Neural progenitor cell (in vitro differentiated cells): Measurements from ENCODE around the gene NKG7. TPM values are rescaled to one million over a fixed set of nuclear protein-coding genes. Genes with fewer than 3 reads are reported as not detected.

Source experiments
- DNase-seq: peaks from one replicate; pipeline ENCODE4 v3.0.0-alpha.2; 2016; ENCODE audit warnings: low spot score
- H2AFZ ChIP-seq: fragments of 200-600 bp; sonication (generic); replicated peaks from 2 replicates; pipeline ENCODE4 v1.6.1; 2016; ENCODE audit warnings: antibody characterized with exemption
- H3F3A ChIP-seq: fragments of 200-600 bp; sonication (generic); 2 replicates; pipeline ENCODE4 v1.6.1; 2016; ENCODE audit warnings: antibody characterized with exemption, low read depth
- H3K27ac ChIP-seq: fragments of 200-600 bp; sonication (generic); 2 replicates; pipeline ENCODE4 v1.5.1; 2016; ENCODE audit warnings: mild to moderate bottlenecking
- H3K27me3 ChIP-seq: fragments of 200-600 bp; sonication (generic); 2 replicates; pipeline ENCODE4 v1.6.1; 2016; ENCODE audit warnings: mild to moderate bottlenecking, moderate library complexity
- H3K36me3 ChIP-seq: fragments of 200-600 bp; sonication (generic); 2 replicates; pipeline ENCODE4 v1.5.1; 2016
- H3K4me1 ChIP-seq: fragments of 200-600 bp; sonication (generic); 2 replicates; pipeline ENCODE4 v1.6.1; 2016; ENCODE audit warnings: mixed run types
- H3K4me2 ChIP-seq: fragments of 200-600 bp; sonication (generic); 2 replicates; pipeline ENCODE4 v1.6.1; 2016
- H3K4me3 ChIP-seq: fragments of 200-600 bp; sonication (generic); 2 replicates; pipeline ENCODE4 v1.5.1; 2016
- H3K79me2 ChIP-seq: fragments of 200-600 bp; sonication (generic); 2 replicates; pipeline ENCODE4 v1.6.1; 2016; ENCODE audit warnings: low read depth
- H3K9ac ChIP-seq: fragments of 200-600 bp; sonication (generic); 2 replicates; pipeline ENCODE4 v1.6.1; 2016
- H3K9me3 ChIP-seq: fragments of 200-600 bp; sonication (generic); 2 replicates; pipeline ENCODE4 v1.5.1; 2016; ENCODE audit warnings: low read depth
- H4K20me1 ChIP-seq: fragments of 200-600 bp; sonication (generic); 2 replicates; pipeline ENCODE4 v1.6.1; 2016; ENCODE audit warnings: low read depth
- H3K27ac Mint-ChIP-seq: 3 replicates; pipeline ENCODE4 v1.8.0; 2021; ENCODE audit warnings: mixed read lengths
- H3K27me3 Mint-ChIP-seq: 2 replicates; pipeline ENCODE4 v1.8.0; 2022; ENCODE audit warnings: low read depth, mild to moderate bottlenecking, inconsistent platforms, moderate library complexity, mixed read lengths; ENCODE audit not compliant: insufficient read depth
- H3K36me3 Mint-ChIP-seq: 3 replicates; pipeline ENCODE4 v1.8.0; 2021; ENCODE audit warnings: mixed read lengths
- H3K4me1 Mint-ChIP-seq: 3 replicates; pipeline ENCODE4 v1.8.0; 2021; ENCODE audit warnings: mixed read lengths
- H3K4me3 Mint-ChIP-seq: 3 replicates; pipeline ENCODE4 v1.8.0; 2021; ENCODE audit warnings: mild to moderate bottlenecking, moderate library complexity, mixed read lengths
- H3K9me3 Mint-ChIP-seq: 3 replicates; pipeline ENCODE4 v1.8.0; 2020; ENCODE audit warnings: mixed read lengths
- CTCF ChIP-seq: fragments of 200-600 bp; sonication (generic); IDR thresholded peaks from 2 replicates; pipeline ENCODE4 v1.5.1; 2017; ENCODE audit warnings: antibody characterized with exemption, mild to moderate bottlenecking
- EZH2 ChIP-seq: fragments of 200-600 bp; sonication (generic); IDR thresholded peaks from 2 replicates; pipeline ENCODE4 v1.6.1; 2017; ENCODE audit warnings: antibody characterized with exemption, mild to moderate bottlenecking, moderate library complexity
- EZH2phosphoT487 ChIP-seq: fragments of 200-600 bp; sonication (generic); IDR thresholded peaks from 2 replicates; pipeline ENCODE4 v1.6.1; 2017; ENCODE audit warnings: antibody characterized with exemption
- total RNA-seq: library from RNA; depleted of rRNA; stranded (reverse); fragments of >200 nt; gene quantifications from 2 replicates; pipeline ENCODE4 v1.2.3, GENCODE V29; 2015; ENCODE audit warnings: low replicate concordance

The NKG7 gene
- total RNA-seq, 1 donor from 2014 or later: not detected

- H3K27ac ChIP-seq: peak overlapping the region; percentile 2
- H3K9me3 ChIP-seq: no peaks in the 10 kb centered on the region
- H3K4me1 ChIP-seq: peaks cover 7% of the 10 kb centered on the region
- Mint-ChIP-seq H3K27me3 (peaks cover 9% of the 10 kb centered on the region), H3K36me3 (no peaks in the 10 kb centered on the region), H3K9me3 (no peaks in the 10 kb centered on the region), H3K27ac (peak overlapping the region; percentile 96), H3K4me1 (peaks cover 24% of the 10 kb centered on the region), H3K4me3 (peak overlapping the region; percentile 99)
- peak overlapping the region; percentile 93 for H3K4me2 ChIP-seq
- H3K9ac ChIP-seq: peak overlapping the region; percentile 69
- H4K20me1 ChIP-seq: no peaks in the 10 kb centered on the region
- DNase-seq: peak; percentile 99
- H3K4me3 ChIP-seq: peak overlapping the region; percentile 80
- H3F3A ChIP-seq: peaks cover 14% of the 10 kb centered on the region
- H3K36me3 ChIP-seq: no peaks in the 10 kb centered on the region
- TF ChIP-seq CTCF: no peak
- TF ChIP-seq EZH2: no peak
- no peak for TF ChIP-seq EZH2phosphoT487
- peak overlapping the region; percentile 35 for H2AFZ ChIP-seq
- H3K27me3 ChIP-seq: no peaks in the 10 kb centered on the region
- H3K79me2 ChIP-seq: no peaks in the 10 kb centered on the region
Observed at GRCh38 chr19:51366389-51367254, 5.8 kb downstream of the NKG7 start.

- Mint-ChIP-seq H3K27ac (peak within 1 kb of the TSS; percentile 96), H3K4me3 (peak within 1 kb of the TSS; percentile 99), H3K27me3 (peaks cover 9% of the 10 kb centered on the region), H3K9me3 (no peaks in the 10 kb centered on the region), H3K4me1 (peaks cover 24% of the 10 kb centered on the region), H3K36me3 (no peaks in the 10 kb centered on the region)
- no peak for TF ChIP-seq EZH2
- Histone ChIP-seq H4K20me1 (no peaks in the 10 kb centered on the region), H3F3A (peaks cover 14% of the 10 kb centered on the region), H2AFZ (peak within 1 kb of the TSS; percentile 47), H3K36me3 (no peaks in the 10 kb centered on the region), H3K4me2 (peak within 1 kb of the TSS; percentile 93), H3K27me3 (no peaks in the 10 kb centered on the region), H3K4me1 (peaks cover 7% of the 10 kb centered on the region), H3K9ac (peak within 1 kb of the TSS; percentile 69), H3K79me2 (no peaks in the 10 kb centered on the region), H3K4me3 (peak within 1 kb of the TSS; percentile 80), H3K27ac (peak within 1 kb of the TSS; percentile 2), H3K9me3 (no peaks in the 10 kb centered on the region)
- no peak for DNase-seq
Observed at GRCh38 chr19:51365965-51366388, 6.5 kb downstream of the NKG7 start, which contains the start of gene ETFB. Gene ETFB (minus strand): TSS chr19:51366388. CDS start chr19:51366326, 62 bp downstream.

DNA sequence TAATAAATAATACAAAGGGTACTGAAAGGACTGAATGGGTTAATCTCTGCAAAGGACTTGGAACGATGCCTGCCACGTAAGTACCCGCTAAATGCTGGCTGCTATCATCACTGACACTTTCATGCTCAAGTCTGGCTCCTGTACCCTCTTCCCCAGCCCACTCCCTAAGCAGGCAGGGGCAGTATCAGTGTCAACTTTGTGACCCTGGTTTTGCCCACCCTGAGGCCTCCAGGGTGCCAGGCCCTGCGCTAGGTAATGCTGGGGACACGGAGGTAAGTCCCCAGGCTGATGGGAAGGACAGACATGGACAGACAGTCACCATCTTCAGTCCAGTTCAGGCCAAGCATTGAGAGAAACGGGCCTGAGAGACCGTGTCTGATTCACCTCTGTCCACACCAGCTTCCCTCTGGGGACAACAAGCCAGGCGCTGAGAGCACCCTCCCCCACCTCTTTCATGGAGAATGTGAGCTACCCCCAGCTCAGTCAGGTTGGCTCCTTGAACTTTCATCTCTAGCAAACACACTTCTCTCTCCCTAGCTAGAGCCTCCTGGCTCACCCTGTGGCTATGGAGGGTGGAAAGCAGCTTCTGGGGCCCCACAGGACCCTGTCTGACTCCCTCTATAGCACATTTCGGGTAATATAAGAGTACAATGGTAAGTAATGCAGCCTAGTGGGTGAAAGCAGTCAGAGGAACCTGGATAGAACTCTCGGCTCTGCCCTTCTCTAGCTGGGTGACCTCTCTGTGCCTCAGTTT, 7.1 kb downstream of the NKG7 start:
- peak overlapping the region; percentile 80 for H3K4me3 ChIP-seq
- Mint-ChIP-seq H3K4me1 (peaks cover 24% of the 10 kb centered on the region), H3K27ac (peak overlapping the region; percentile 88)

More for the DNA sequence above, 7.1 kb downstream of the NKG7 start:
- H3K4me3 Mint-ChIP-seq: peak overlapping the region; percentile 99
- Histone ChIP-seq H3F3A (peaks cover 14% of the 10 kb centered on the region), H2AFZ (peak overlapping the region; percentile 47), H3K9me3 (no peaks in the 10 kb centered on the region), H3K4me1 (peaks cover 7% of the 10 kb centered on the region), H3K27me3 (no peaks in the 10 kb centered on the region), H3K27ac (no peak overlapping the region), H4K20me1 (no peaks in the 10 kb centered on the region), H3K4me2 (peak overlapping the region; percentile 89), H3K36me3 (no peaks in the 10 kb centered on the region), H3K79me2 (no peaks in the 10 kb centered on the region), H3K9ac (no peak overlapping the region)
- TF ChIP-seq CTCF (no peak), EZH2 (no peak), EZH2phosphoT487 (no peak)
- no peak for DNase-seq
- peaks cover 7% of the 10 kb centered on the region for H3K27me3 Mint-ChIP-seq
- no peaks in the 10 kb centered on the region for H3K36me3 Mint-ChIP-seq
- no peaks in the 10 kb centered on the region for H3K9me3 Mint-ChIP-seq
